ENCODE measurements around the gene FRMD4A. TPM values are rescaled to one million over a fixed set of nuclear protein-coding genes. Genes with fewer than 3 reads are reported as not detected.

The FRMD4A gene
- polyA plus RNA-seq, 1 donor (not counting 4 experiments of a cell fraction or from before 2014, with no cell fraction given) = 12.9 TPM

- no peak for FAIRE-seq
- no peak overlapping the region for H3K27ac ChIP-seq (ENCODE audit: control insufficient read depth, insufficient read depth, low read length)
These were observed 676.5 kb downstream of the FRMD4A start for GRCh38 chr10:13654118-13654830.

DNA sequence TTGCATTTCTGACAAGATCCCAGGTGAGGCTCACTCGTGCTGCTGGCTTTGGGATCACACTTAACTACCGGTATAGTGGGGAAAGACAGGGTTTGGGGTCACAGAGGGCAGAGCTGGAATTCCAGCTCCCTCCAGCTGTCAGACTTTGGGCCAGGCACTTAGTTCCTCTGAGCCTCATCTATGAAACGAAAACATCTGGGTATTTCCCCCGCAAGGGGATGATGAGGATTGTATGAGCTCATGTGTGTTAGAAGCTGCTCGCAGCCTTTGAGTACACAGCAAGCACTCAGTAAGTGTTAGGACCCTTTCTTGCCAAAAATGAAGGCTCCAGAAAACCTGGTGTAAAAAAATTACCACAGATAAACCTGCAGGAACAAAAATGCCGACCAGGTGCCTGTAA is 677.9 kb downstream of the FRMD4A start:
- no peak overlapping the region for H3K9ac ChIP-seq (ENCODE audit: control insufficient read depth, extremely low read depth, insufficient read depth, low read length)
- dilution Hi-C loops (cut with MboI; ENCODE audit: extremely low pct_ligation_motif_present, low sequenced_read_pairs) = no loop called here
- H3K9me1 ChIP-seq (ENCODE audit: control insufficient read depth, extremely low read depth, insufficient read depth, low read length) = no peaks in the 10 kb centered on the region
- TF ChIP-seq, protein P1, sequence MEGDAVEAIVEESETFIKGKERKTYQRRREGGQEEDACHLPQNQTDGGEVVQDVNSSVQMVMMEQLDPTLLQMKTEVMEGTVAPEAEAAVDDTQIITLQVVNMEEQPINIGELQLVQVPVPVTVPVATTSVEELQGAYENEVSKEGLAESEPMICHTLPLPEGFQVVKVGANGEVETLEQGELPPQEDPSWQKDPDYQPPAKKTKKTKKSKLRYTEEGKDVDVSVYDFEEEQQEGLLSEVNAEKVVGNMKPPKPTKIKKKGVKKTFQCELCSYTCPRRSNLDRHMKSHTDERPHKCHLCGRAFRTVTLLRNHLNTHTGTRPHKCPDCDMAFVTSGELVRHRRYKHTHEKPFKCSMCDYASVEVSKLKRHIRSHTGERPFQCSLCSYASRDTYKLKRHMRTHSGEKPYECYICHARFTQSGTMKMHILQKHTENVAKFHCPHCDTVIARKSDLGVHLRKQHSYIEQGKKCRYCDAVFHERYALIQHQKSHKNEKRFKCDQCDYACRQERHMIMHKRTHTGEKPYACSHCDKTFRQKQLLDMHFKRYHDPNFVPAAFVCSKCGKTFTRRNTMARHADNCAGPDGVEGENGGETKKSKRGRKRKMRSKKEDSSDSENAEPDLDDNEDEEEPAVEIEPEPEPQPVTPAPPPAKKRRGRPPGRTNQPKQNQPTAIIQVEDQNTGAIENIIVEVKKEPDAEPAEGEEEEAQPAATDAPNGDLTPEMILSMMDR (optimal IDR thresholded peaks at IDR 0.05 in 1 of 3, IDR thresholded peaks at IDR 0.05 in 1 of 3, conservative IDR thresholded peaks at IDR 0.05 in 1 of 3; ENCODE audit: extremely low read depth in 1 of 3, insufficient read depth in 2 of 3, low read length in 3 of 3) = no peak
- no peak for TF ChIP-seq EZH2 (IDR thresholded peaks at IDR 0.05; ENCODE audit: low read length)
- no peaks in the 10 kb centered on the region for H3K27me3 ChIP-seq (ENCODE audit: control insufficient read depth, extremely low read depth, insufficient read depth, low read length)
- no peaks in the 10 kb centered on the region for H3K9me3 ChIP-seq (ENCODE audit: control insufficient read depth, low read depth, low read length)
- H3K4me2 ChIP-seq (ENCODE audit: control insufficient read depth, extremely low read depth, insufficient read depth, low read depth, low read length) = no peak overlapping the region
- H3K4me3 ChIP-seq (ENCODE audit: control insufficient read depth in 2 of 3, extremely low read depth in 1 of 3, insufficient read depth in 2 of 3, low read depth in 1 of 3, low read length in 3 of 3) = no peak overlapping the region
- peaks cover 14 to 48% of the 10 kb centered on the region in 2 experiments for H3K36me3 ChIP-seq (ENCODE audit: control insufficient read depth in 2 of 2, extremely low read depth in 1 of 2, insufficient read depth in 2 of 2, low read length in 2 of 2)
- no peak overlapping the region for H2AFZ ChIP-seq (ENCODE audit: control insufficient read depth, low read length)
- no peak overlapping the region for H3K27ac ChIP-seq (ENCODE audit: control insufficient read depth, insufficient read depth, low read length)
- peaks cover 10% of the 10 kb centered on the region for H3K4me1 ChIP-seq (ENCODE audit: control insufficient read depth, extremely low read depth, insufficient read depth, low read length)
- DNase-seq (ENCODE audit: low read depth, low spot score) (no peak), FAIRE-seq (no peak)
- H4K20me1 ChIP-seq (ENCODE audit: control insufficient read depth, extremely low read depth, insufficient read depth, low read length) = no peaks in the 10 kb centered on the region
- no peaks in the 10 kb centered on the region for H3K79me2 ChIP-seq (ENCODE audit: control insufficient read depth, insufficient read depth, low read length)

More at GRCh38 chr10:13654118-13654830, 676.5 kb downstream of the FRMD4A start:
- no peaks in the 10 kb centered on the region for H3K9me3 ChIP-seq (ENCODE audit: control insufficient read depth, low read depth, low read length)
- no peak overlapping the region for H3K9ac ChIP-seq (ENCODE audit: control insufficient read depth, extremely low read depth, insufficient read depth, low read length)
- no peaks in the 10 kb centered on the region for H3K9me1 ChIP-seq (ENCODE audit: control insufficient read depth, extremely low read depth, insufficient read depth, low read length)
- no peaks in the 10 kb centered on the region for H4K20me1 ChIP-seq (ENCODE audit: control insufficient read depth, extremely low read depth, insufficient read depth, low read length)
- peaks cover 10% of the 10 kb centered on the region for H3K4me1 ChIP-seq (ENCODE audit: control insufficient read depth, extremely low read depth, insufficient read depth, low read length)
- dilution Hi-C loops (cut with MboI; ENCODE audit: extremely low pct_ligation_motif_present, low sequenced_read_pairs) = no loop called here
- no peak for DNase-seq (ENCODE audit: low read depth, low spot score)
- H3K36me3 ChIP-seq (ENCODE audit: control insufficient read depth in 2 of 2, extremely low read depth in 1 of 2, insufficient read depth in 2 of 2, low read length in 2 of 2) = peaks cover 14 to 53% of the 10 kb centered on the region in 2 experiments
- H3K79me2 ChIP-seq (ENCODE audit: control insufficient read depth, insufficient read depth, low read length) = no peaks in the 10 kb centered on the region
- no peak overlapping the region for H2AFZ ChIP-seq (ENCODE audit: control insufficient read depth, low read length)
- TF ChIP-seq EZH2 (IDR thresholded peaks at IDR 0.05; ENCODE audit: low read length) = no peak
- TF ChIP-seq, protein P1 (optimal IDR thresholded peaks at IDR 0.05 in 1 of 3, IDR thresholded peaks at IDR 0.05 in 1 of 3, conservative IDR thresholded peaks at IDR 0.05 in 1 of 3; ENCODE audit: extremely low read depth in 1 of 3, insufficient read depth in 2 of 3, low read length in 3 of 3) = no peak
- H3K4me3 ChIP-seq (ENCODE audit: control insufficient read depth in 2 of 3, extremely low read depth in 1 of 3, insufficient read depth in 2 of 3, low read depth in 1 of 3, low read length in 3 of 3) = no peak overlapping the region
- no peak overlapping the region for H3K4me2 ChIP-seq (ENCODE audit: control insufficient read depth, extremely low read depth, insufficient read depth, low read depth, low read length)
- no peaks in the 10 kb centered on the region for H3K27me3 ChIP-seq (ENCODE audit: control insufficient read depth, extremely low read depth, insufficient read depth, low read length)
